Hindlimb muscle (tissue), 1 donor: Measurements from ENCODE around the gene ADAM23. TPM values are rescaled to one million over a fixed set of nuclear protein-coding genes. Genes with fewer than 3 reads are reported as not detected.

Experiments
- DNase-seq: peaks from one replicate; pipeline ENCODE4 v3.0.0-alpha.2; 2013
- polyA plus RNA-seq: library from polyadenylated mRNA; unstranded; fragments of 120-200 nt; gene quantifications from one replicate; pipeline ENCODE4 v1.2.1, GENCODE V29; 2013; ENCODE audit not compliant: insufficient read length

The ADAM23 gene
- polyA plus RNA-seq, 1 donor: 8.2 TPM

DNA sequence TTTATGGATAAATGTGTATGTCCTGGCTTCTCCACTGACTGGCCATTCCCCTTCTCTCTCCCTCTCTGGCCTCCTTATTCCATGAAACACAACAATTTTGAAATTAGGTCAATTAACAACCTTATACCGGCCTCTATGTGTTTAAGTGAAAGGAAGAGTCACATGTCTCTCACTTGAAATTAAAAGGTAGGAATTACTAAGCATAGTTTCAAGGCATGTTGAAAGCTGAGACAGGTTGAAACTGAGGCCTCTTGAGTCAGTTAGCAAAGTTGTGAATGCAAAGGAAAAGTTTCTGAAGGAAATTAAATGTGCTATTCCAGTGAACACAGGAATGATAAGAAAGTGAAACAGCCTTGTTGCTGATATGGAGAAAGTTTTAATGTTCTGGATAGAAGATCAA is 69.7 kb downstream of the ADAM23 start:
- DNase-seq: no peak

DNA sequence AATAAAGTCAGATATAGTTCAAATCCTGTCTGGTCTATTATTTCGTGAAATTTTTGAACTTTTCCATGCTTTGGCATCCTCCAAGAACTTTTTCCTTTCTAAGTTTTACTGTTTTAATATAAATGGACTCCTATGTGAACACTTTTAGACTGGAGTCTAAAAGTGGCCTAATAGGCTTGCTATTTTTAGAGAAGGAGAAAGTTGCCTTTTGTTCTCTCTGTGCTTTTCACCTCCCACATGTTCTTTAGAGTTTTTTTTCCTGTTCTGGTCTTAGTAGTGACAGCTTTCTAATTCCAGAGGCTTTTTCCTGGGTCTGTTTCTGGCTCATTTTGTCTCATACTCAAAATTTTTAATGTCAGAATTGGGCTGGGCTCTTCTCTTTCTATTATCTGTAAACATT is 72.2 kb downstream of the ADAM23 start:
- no peak for DNase-seq

DNA sequence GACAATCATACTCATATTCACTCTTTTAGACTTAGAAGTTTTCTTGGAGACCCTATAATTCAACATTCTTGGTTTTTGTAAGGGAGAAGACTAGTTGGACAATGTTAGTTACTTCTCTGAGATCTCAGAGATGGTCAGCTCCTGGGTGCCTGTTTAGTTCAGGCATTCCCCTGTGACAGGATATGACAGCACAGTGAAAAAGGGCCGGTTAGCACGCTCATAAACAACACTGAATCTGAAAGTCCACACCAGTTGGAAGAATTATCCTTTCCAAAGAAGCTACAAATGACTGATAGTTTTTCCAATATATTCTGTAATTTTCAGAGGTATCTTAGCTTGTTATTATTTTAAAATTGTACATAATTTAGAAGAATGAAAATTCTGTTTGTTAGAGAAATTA is 75.7 kb downstream of the ADAM23 start:
- DNase-seq: no peak

DNA sequence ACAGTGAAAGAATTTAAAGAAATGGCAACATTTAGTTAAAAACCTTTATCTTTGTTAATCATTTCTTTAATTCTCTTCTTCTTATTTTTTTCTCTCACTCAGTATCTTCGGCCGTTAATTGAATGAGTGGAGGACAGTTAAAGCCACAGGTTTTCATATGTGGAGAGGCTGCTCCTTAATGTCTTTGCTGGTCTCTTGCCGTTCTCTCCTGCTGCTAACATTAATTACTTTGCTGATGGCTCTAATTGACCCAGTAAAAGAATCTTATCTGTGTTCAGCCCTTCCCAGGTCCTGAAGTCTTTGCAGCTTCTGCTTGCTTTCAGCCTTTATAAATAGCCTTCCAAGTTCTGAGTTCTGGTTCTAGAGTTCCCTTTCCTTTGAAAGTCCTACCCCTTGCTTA is 77.1 kb downstream of the ADAM23 start:
- no peak for DNase-seq

DNA sequence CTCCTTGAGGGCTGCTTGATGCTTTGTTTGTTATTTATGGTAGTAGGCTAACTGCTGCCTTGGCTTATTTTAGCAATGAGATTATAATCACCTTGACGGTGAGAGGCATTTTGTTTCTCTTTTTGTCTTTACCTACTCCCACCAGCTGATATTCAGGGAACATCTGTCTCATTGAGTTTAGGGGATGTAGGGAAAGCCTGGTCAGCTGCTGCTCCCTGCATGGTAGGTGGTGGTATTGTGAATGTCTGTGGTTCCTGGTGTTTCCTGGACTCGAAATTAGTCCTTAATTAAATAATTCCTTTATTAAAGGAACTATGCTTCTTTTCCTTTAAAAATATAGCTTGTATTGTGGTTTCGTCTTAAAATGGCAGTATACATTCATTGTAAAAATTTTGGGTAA is 77.8 kb downstream of the ADAM23 start:
- no peak for DNase-seq

DNA sequence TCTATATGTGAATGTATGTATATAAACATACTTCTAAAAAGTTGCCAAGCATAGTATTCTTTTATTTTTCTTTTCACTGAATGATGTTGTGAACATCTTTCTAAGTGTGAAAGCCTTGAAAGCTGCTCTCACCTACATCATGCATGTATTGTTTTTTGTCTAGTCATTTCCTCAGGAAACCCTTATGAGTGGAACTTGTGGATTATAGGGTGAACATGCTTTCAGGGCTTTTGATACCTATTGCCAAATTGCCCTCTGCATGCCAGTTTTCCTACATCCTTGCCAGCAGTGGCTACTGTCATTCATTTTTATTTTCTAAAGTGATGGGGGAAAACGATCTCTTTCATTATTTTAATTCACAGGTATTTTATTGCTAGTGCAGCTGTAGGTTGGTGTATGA is 78.3 kb downstream of the ADAM23 start:
- no peak for DNase-seq

DNA sequence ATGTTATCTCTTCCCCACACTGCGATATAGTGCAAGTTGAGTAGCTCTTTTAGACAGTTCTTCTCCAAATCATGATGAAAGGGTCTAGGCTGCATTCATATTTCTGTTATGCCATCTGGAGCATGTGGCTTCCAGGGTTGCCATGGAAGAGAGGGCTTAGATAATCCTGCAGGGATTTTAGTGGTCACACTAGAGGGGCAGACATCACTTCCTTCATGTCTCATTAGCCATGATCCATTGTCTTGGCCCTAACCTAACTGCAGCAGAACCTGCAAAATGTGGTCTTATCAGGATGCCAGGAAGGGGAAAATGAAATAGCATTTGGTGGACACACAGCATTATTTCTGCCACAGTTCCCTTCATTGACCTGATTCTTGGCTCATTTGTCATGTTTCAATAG is 83.1 kb downstream of the ADAM23 start:
- DNase-seq: no peak

DNA sequence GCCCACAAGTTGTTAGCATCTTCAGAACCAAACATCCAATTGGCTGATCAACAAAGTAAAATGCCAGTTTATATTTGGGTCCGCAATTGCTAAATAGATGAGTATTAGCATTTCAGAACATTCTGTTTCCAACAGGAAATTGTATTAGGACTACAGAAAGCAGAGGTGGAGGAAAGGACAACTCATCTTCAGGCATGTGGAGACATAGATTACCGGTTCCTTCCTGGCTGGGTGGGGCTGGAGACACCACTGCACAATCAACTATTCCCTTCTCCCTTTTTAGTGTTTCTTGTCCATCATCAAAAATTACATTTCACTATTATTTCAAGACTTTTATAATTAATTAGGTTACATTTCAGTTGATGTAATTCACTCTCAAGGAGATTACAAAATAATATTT is 83.8 kb downstream of the ADAM23 start:
- no peak for DNase-seq

DNA sequence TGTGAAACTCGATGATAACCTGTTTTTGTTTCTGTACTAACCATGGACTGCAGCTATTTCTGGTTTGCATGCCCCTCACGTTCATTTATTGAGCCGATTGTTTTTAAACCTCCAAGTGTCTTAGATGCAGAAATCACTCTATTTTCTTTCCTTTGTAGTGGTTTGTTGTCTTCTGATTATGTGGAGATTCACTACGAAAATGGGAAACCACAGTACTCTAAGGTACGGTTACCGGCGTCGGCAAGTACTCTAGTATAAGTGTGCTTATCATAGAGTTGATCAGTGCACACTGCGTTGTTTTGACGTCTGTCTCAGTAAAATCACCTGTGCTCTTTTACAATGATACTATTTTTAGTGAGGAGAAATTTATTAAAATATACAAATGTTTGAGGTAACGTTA is 87.4 kb downstream of the ADAM23 start:
- no peak for DNase-seq

DNA sequence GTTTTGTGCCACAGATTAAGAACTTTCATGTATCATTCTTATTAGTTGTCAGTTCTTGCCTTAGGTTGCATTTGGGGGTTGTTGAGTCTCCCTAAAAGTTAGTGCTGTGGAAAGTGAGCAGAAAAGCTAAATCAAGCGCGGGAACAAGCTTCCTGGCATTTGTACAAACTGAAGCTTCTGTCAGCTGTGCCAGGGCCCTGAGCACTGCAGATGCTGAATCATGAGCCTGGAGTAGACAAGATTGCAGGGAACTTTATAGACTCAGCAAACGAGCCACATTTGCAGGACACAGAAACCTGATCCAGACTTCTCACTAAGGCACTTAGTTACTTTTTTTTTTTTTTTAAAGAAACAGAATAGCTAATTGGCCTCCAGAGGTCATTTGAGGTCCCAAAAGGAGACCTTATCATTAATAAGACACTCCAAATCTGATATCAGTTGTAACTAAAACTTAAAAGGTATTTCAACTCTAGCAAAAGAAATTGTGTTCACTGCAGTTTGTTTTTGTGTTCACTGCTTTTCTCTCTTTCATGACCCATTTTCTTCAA is 88.7 kb downstream of the ADAM23 start:
- DNase-seq: no peak

DNA sequence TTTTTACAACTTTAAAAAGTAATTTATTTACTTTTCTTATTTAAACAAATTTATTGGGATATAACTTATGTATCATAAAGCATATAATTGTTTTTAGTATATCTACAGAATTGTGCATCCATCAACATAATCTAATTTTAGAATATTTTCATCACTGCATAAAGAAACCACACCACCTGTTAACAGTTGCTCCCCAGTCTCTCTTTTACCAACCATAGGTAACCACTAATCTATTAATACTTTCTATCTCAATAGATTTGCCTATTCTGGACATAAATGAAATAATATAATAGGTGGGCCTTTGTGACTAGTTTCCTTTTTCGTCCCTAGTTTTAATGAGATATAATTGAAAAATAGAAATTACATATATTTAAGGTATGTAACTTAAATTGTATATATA is 90.6 kb downstream of the ADAM23 start:
- DNase-seq: no peak

DNA sequence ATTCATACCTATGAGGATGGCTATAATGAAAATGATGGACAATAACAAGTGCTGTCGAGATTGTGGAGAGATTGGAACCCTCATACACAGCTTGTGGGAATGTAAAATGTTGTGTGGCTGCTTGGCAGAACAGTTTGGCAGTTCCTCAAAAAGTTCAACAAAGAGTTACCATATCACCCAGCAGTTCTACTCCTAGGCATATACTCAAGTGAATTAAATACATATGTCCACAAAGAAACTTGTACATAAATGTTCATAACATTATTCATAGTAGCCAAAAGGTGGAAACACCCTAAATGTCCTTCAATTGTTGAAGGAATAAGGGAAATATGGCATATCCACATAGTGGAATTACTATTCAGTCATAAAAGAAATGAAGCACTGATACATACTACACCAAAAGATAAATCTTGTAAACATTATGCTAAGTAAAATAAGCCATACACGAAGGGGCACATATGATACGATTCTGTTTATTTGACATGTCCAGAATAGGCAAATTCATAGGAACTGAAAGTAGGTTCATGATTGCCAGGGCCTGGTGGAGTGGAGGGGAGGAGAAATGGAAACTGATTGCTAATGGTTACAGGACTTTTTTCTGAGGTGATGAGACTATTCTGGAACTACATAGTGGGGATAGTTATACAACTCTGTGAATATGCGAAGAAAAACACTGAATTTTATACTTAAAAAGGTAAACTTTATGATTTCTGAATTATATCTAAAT is 92.1 kb downstream of the ADAM23 start:
- no peak for DNase-seq

DNA sequence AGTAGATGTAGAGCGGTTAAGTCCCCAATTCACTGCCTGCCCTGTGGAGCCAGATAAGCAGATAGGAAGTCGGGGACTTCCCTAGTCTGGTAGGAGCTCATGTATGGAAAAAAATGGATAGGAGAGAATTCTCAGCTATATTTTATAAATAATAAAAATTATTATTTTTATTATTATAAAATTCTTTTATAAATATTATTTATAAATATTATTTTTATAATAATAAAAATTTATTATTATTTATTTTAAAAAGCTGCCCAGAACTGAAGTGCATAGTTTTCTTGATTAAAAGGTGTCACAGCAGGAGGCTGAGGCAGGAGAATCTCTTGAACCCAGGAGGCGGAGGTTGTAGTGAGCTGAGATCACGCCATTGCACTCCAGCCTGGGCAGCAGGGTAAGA is 97.4 kb downstream of the ADAM23 start:
- DNase-seq: no peak

DNA sequence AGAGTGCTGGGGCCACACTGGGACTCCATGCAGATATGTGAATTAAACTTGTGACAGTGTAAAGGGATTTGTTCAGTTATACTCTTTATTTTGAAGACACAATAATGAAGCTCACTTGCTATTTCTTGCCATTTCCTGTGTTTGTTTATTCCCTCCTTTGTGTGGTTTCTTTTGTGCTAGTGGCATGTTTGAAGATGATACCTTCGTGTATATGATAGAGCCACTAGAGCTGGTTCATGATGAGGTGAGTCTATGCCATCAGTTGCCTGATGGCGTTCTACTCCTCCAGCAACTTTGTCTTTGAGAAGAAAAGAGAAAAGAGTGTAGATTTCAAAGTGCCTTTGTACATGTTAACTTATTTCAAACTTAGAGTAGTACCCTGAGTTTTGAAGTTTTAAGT is 99.7 kb downstream of the ADAM23 start:
- no peak for DNase-seq

DNA sequence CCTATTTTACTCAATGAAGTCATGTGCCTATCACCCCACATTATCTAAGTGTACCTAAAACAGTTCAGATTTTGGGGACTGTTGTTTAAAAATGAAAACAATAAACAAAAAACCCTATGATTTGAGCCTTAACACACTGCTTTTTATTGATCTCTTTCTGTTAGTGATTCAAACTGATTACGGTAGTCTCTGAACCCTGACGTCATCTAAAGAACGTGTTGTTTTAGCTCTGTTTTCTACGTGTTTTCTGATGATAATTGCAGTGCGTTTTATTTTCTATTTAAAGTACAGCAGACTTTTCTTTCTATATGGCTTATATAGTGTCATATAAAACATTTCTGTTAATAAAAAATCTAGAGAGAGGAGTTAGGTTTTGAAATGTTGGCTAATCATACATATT is 105.1 kb downstream of the ADAM23 start:
- no peak for DNase-seq

DNA sequence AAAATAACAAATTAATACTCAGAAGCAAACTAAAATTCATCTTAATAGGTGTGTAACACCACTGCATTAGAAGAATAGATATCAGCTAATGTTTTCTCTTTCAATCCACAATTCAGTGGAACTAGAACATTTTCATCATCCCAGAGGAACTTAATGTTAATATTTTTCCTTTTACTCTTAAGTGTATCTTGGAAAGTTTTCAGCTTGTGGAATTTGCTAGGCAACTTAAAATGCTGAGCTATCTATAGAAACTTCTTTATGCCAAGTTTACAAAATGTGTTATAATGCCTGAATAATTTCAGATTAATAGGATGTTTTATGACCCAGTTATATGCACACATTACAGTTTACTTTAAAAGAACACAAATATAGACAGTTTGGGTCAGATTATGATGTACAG is 112.4 kb downstream of the ADAM23 start:
- DNase-seq: peak; percentile 12

DNA sequence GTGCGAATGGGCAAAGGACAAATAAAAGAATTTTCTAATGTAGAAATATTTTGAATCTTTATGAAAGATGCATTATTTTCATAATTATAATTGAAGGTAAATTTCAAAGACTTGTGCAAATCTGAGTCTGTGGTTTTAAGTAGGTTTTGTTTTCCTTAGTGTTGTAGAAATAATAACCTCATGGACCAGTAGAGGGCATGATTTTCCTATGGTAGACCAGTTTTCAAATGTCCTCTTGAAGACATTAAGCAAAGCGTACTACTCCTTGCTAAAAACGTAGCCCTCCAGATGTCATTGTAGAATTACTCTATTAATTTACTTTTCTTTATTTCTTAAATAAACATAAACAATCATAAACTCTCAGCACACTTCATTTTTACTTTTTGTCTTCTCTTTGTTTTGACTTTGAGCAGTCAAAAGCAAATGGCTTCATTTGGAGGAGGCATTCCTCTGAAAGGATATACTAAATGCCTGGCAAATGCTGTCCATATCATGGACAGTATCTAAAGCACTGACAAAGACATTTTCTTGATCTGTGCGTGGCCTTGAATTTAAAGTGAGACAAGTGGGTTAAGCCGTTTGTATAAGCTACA is 113.1 kb downstream of the ADAM23 start:
- DNase-seq: peak; percentile 15

DNA sequence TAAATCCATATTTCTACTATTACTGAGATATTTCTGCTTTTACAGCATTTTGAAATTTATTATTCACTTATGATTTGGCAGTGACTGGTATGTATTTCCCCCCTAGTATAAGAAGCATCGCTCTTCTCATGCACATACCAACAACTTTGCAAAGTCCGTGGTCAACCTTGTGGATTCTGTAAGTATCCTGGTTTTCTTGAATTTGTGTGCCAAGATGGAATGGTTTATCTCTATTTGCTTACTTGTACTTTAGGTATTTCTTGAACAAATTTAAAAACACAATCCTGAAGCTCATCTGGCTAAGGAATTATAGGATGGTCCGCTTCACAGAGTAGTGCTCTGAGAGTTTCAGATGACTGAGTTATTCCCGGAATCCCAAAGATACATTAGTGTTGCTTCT is 114.0 kb downstream of the ADAM23 start:
- DNase-seq: no peak

DNA sequence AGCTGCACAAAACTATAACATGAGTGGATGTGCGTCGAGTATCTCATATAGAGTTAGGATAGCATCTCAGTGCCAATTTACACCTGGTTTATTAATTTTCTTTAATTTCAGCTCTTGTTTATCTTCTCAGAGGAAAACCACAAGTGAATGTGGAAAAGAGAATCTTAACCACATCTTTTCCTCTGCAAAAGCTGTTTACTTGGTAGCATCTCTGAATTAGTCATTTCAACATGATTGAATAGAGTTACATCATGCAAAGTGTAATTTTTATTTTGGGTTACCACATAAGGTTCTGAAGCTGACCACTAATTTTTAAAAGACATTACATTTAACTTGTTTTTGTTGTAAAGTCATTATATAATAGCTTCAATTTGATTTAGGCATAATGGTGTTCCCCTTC is 115.2 kb downstream of the ADAM23 start:
- DNase-seq: no peak

DNA sequence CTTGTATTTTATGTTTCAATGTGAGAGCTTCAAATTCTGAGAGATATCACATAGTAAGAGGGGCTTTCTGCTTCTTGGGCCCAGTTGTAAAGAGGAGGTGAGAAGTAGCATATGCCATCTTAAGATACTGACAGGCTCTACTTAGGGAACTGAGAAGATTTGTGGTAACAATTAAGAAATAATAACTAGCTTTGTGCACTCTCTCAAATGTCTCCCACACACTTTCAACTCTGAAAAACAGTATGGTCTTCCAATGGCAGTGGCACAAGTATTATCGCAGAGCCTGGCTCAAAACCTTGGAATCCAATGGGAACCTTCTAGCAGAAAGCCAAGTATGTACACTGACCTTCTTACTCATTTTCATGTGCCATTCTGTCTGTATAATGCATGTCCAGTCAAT is 118.6 kb downstream of the ADAM23 start:
- DNase-seq: no peak

DNA sequence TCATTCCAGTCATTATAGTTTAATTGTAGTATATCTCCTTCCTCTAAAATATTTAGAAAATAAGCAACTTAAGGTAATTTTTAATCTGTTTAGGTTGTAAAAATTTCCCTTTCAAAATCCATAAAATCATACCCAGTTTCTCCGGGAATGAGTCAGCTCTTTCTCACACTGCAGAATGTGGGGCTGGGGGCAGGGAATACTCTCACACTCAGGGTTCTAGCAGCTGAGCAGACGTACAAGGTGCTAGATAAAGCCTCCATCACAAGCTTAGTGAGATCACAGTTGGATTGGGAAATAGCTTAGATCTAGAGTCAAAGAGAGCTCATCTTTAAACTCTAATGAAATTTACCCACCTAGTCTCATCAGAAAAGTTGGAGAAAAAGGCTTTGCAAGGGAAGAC is 119.0 kb downstream of the ADAM23 start:
- DNase-seq: no peak

DNA sequence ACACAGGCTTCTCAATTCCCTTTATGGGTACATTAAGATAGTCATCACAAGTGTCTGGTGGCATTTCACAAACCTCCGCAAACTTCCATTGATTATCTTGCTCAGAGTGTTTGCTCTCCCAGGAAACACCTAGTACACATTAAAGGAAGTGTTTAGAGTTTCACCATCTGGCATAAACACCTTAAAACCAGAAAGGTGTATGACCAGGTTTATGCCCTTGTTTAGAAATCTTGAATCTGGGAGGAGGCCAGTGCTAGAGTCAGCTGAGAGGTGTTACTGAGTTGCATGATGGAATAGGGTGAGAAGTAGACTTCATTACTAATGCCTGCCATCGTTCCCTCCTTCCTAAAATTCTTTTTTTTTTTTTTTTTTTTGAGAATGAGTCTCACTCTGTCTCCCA is 120.0 kb downstream of the ADAM23 start:
- DNase-seq: no peak

DNA sequence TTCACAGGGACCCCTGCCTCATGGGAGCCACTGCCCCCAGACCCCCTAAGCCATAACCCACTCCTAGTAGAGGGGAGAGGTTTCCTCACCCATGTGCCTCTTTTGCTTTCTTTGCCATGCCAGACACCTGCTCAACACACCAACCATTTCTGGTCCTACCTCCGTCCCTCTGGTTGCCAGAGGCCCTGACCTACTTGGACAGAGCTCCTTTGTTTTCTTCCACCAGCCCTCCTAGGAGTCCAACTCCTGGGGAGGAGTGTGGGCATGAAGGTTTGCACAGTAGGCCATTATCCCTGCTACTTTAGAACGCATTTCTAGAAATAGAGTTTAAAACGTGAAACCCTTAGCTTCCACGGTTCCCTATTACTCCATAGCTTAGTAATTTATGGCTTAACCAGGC is 122.3 kb downstream of the ADAM23 start:
- no peak for DNase-seq

DNA sequence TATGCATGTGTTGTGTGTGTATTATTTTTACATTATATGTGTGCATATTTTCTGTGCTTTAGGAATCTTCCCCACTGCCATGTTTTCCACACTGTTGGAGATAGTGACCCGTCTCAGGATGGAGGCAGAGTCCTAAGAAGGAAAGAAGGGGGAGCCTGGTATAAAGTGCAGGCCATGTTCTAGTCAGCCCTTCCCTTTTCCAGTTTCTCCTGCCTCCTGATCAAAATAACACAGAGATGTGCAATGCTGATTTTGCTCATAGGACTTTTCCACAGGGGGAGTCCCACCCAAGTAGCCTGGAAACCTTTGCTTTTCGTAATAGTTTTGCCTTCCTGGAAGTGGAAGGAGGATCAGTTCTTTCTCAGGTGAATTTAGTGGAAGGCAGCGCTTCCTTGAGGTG is 126.1 kb downstream of the ADAM23 start:
- DNase-seq: no peak

DNA sequence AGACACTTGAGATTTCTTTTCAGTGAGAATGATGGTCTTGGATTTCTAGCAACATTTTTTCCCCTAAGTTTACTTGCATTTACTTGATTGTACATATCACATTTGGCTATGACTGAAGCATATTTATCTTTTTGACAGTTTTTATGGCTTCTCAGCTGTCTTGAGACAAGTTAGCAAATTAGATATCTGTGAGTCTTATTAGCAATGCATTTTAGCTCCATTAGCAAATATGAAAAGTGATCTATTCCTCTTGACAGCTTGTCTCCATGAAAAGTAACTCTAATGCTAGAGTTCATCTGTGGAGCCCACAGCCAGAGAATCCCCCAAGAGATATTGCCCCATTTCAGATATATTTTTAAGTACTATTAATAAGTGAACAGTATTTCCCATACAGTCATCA is 126.9 kb downstream of the ADAM23 start:
- no peak for DNase-seq
